Hepatocyte (in vitro differentiated cells): ENCODE data around the gene TSHZ1. TPM values are rescaled to one million over a fixed set of nuclear protein-coding genes. Genes with fewer than 3 reads are reported as not detected.

Source experiments
- DNase-seq: peaks from one replicate; pipeline ENCODE4 v3.0.0-alpha.2; 2016; ENCODE audit warnings: low spot score
- H2AFZ ChIP-seq: fragments of 200-600 bp; sonication (generic); 2 replicates; pipeline ENCODE4 v1.6.0; 2016; ENCODE audit warnings: antibody characterized with exemption, mild to moderate bottlenecking
- H3K27ac ChIP-seq: fragments of 200-600 bp; sonication (generic); 2 replicates; pipeline ENCODE4 v1.5.1; 2016; ENCODE audit warnings: mild to moderate bottlenecking
- H3K27me3 ChIP-seq: fragments of 200-600 bp; sonication (generic); 2 replicates; pipeline ENCODE4 v1.6.1; 2016
- H3K36me3 ChIP-seq: fragments of 200-600 bp; sonication (generic); replicated peaks from 2 replicates; pipeline ENCODE4 v1.5.1; 2016; ENCODE audit warnings: low read depth; ENCODE audit not compliant: insufficient read depth
- H3K4me1 ChIP-seq: fragments of 200-600 bp; sonication (generic); 2 replicates; pipeline ENCODE4 v1.5.1; 2016; ENCODE audit warnings: mild to moderate bottlenecking, moderate library complexity; ENCODE audit not compliant: insufficient read depth
- H3K4me2 ChIP-seq: fragments of 200-600 bp; sonication (generic); 2 replicates; pipeline ENCODE4 v1.6.0; 2016
- H3K4me3 ChIP-seq: fragments of 200-600 bp; sonication (generic); 2 replicates; pipeline ENCODE4 v1.5.1; 2016; ENCODE audit warnings: mild to moderate bottlenecking
- H3K79me2 ChIP-seq: fragments of 200-600 bp; sonication (generic); 2 replicates; pipeline ENCODE4 v1.6.0; 2017; ENCODE audit warnings: mild to moderate bottlenecking
- H3K9me2 ChIP-seq: fragments of 200-600 bp; sonication (generic); replicated peaks from 2 replicates; pipeline ENCODE4 v1.6.0; 2017; ENCODE audit warnings: mild to moderate bottlenecking; ENCODE audit not compliant: insufficient read depth
- H3K9me3 ChIP-seq: fragments of 200-600 bp; sonication (generic); 2 replicates; pipeline ENCODE4 v1.5.1; 2016; ENCODE audit warnings: low read depth, mild to moderate bottlenecking
- H4K20me1 ChIP-seq: fragments of 200-600 bp; sonication (generic); 2 replicates; pipeline ENCODE4 v1.6.0; 2016; ENCODE audit warnings: mild to moderate bottlenecking; ENCODE audit not compliant: insufficient read depth, poor library complexity, severe bottlenecking
- CTCF ChIP-seq: fragments of 200-600 bp; sonication (generic); IDR thresholded peaks from 2 replicates; pipeline ENCODE4 v1.5.1; 2016; ENCODE audit warnings: antibody characterized with exemption, mild to moderate bottlenecking; ENCODE audit not compliant: poor library complexity
- EZH2 ChIP-seq: fragments of 200-600 bp; sonication (generic); IDR thresholded peaks from 2 replicates; pipeline ENCODE4 v1.6.1; 2016; ENCODE audit warnings: antibody characterized with exemption, mild to moderate bottlenecking, borderline replicate concordance
- EZH2phosphoT487 ChIP-seq: fragments of 200-600 bp; sonication (generic); IDR thresholded peaks from one replicate; pipeline ENCODE4 v1.6.1; 2018; ENCODE audit warnings: antibody characterized with exemption, mild to moderate bottlenecking, low read depth, moderate library complexity; ENCODE audit not compliant: unreplicated experiment, severe bottlenecking
- WGBS: methylation state at CpG from one replicate; pipeline ENCODE4 v1.1.6; 2016; ENCODE audit warnings: low lambda C conversion rate; ENCODE audit errors: missing lambda C conversion rate; 5-methylcytosine and 5-hydroxymethylcytosine counted together
- polyA plus RNA-seq: library from polyadenylated mRNA; unstranded; fragments of >200 nt; fragmentation: Nextera tagmentation; extraction: Ambion mirVana; gene quantifications from 2 replicates; pipeline ENCODE4 v1.2.1, GENCODE V29; 2016
- total RNA-seq: library from RNA; depleted of rRNA; stranded (reverse); fragments of >200 nt; gene quantifications from 2 replicates; pipeline ENCODE4 v1.2.3, GENCODE V29; 2014

TSHZ1 gene
- total and polyA plus RNA-seq, 2 experiments from 2014 or later: 8.5 to 13.1 TPM

GRCh38 chr18:75316826-75317225 lies 106.2 kb downstream of the TSHZ1 start:
- TF ChIP-seq CTCF (no peak), EZH2 (no peak)
- H3K4me1 ChIP-seq: no peaks in the 10 kb centered on the region
- no peak for DNase-seq
- no peaks in the 10 kb centered on the region for H3K27me3 ChIP-seq
- no peaks in the 10 kb centered on the region for H3K9me2 ChIP-seq
- no peaks in the 10 kb centered on the region for H3K9me3 ChIP-seq
- no peaks in the 10 kb centered on the region for H3K79me2 ChIP-seq
- H3K4me2 ChIP-seq: no peak overlapping the region
- no peak overlapping the region for H2AFZ ChIP-seq
- 93% methylated on average over 8 of the region's 8 CpGs for WGBS
- H4K20me1 ChIP-seq: no peaks in the 10 kb centered on the region
- H3K36me3 ChIP-seq: no peaks in the 10 kb centered on the region
- H3K4me3 ChIP-seq: no peak overlapping the region
- no peak overlapping the region for H3K27ac ChIP-seq

DNA sequence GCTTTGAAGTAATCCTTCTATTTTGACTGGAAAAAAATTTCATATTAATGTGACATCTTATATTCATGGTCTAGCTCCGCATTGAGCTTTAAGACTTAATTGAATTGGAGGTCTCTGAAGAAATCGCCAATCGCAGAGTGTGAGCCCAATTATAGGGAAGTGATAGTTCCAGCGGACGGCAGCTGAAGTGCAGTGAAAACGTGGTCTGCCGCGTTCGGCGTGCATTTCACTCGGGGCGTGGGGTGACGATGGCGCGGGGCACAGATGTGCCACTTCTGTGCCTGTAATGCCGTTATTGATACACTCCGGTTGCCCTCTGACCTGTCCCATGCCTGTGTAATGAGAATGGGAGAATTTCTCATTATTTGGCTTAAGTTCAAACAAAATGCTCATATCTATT lies 106.7 kb downstream of the TSHZ1 start:
- TF ChIP-seq EZH2: no peak
- TF ChIP-seq CTCF: no peak
- no peak for TF ChIP-seq EZH2phosphoT487
- H3K27me3 ChIP-seq: no peaks in the 10 kb centered on the region
- H4K20me1 ChIP-seq: no peaks in the 10 kb centered on the region
- no peak overlapping the region for H2AFZ ChIP-seq
- no peaks in the 10 kb centered on the region for H3K9me2 ChIP-seq
- WGBS: 98% methylated on average over 17 of the region's 17 CpGs
- H3K27ac ChIP-seq: no peak overlapping the region
- no peak overlapping the region for H3K4me3 ChIP-seq
- H3K36me3 ChIP-seq: no peaks in the 10 kb centered on the region
- DNase-seq: no peak
- no peaks in the 10 kb centered on the region for H3K4me1 ChIP-seq
- no peaks in the 10 kb centered on the region for H3K9me3 ChIP-seq
- no peaks in the 10 kb centered on the region for H3K79me2 ChIP-seq
- H3K4me2 ChIP-seq: no peak overlapping the region

GRCh38 chr18:75317703-75318102 lies 107.1 kb downstream of the TSHZ1 start:
- no peak for DNase-seq
- no peak overlapping the region for H2AFZ ChIP-seq
- no peaks in the 10 kb centered on the region for H3K27me3 ChIP-seq
- no peaks in the 10 kb centered on the region for H3K79me2 ChIP-seq
- H3K4me3 ChIP-seq: no peak overlapping the region
- no peak overlapping the region for H3K27ac ChIP-seq
- no peak overlapping the region for H3K4me2 ChIP-seq
- no peaks in the 10 kb centered on the region for H3K36me3 ChIP-seq
- H4K20me1 ChIP-seq: no peaks in the 10 kb centered on the region
- H3K9me2 ChIP-seq: no peaks in the 10 kb centered on the region
- TF ChIP-seq CTCF (no peak), EZH2phosphoT487 (no peak), EZH2 (no peak)
- H3K9me3 ChIP-seq: no peaks in the 10 kb centered on the region
- no peaks in the 10 kb centered on the region for H3K4me1 ChIP-seq
- 94% methylated on average over 11 of the region's 11 CpGs for WGBS

DNA sequence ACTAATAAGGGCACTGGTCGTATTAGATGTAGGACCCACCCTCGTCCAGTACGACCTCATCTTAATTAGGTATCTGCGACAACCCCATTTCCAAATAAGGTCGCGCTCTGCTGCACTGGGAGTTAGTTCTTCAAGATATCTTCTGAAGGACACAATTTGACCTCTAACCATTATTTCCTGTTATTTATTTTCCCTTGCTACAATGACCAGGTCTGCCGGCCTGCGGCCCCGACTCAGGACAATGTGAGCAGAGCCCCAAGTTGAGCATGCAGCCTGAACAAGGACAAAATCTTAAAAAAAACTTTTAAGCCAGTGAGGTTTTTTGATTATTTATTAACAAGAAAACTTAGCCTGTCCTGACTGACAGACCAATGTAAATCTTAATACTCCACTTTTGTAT lies 109.3 kb downstream of the TSHZ1 start:
- TF ChIP-seq EZH2 (no peak), CTCF (no peak), EZH2phosphoT487 (no peak)

More for the DNA sequence above, 109.3 kb downstream of the TSHZ1 start:
- 94% methylated on average over 9 of the region's 9 CpGs for WGBS
- Histone ChIP-seq H2AFZ (no peak overlapping the region), H4K20me1 (no peaks in the 10 kb centered on the region), H3K9me2 (no peaks in the 10 kb centered on the region), H3K36me3 (no peaks in the 10 kb centered on the region), H3K9me3 (no peaks in the 10 kb centered on the region), H3K4me1 (no peaks in the 10 kb centered on the region), H3K79me2 (no peaks in the 10 kb centered on the region), H3K4me2 (no peak overlapping the region), H3K27ac (no peak overlapping the region), H3K4me3 (no peak overlapping the region), H3K27me3 (no peaks in the 10 kb centered on the region)
- no peak for DNase-seq
